Measurements from ENCODE around the gene VWCE.
"Not testable (repeated sequence)": the region's sequence is repeated elsewhere in the genome, so short reads cannot be mapped to it uniquely, and the experiment has no call there.

- TF ChIP-seq CTCF (IDR thresholded peaks at IDR 0.05); POLR2A (IDR thresholded peaks at IDR 0.05; ENCODE audit: low read depth); POLR2AphosphoS5 (IDR thresholded peaks at IDR 0.05); EP300 (IDR thresholded peaks at IDR 0.05): not testable (repeated sequence)
Observed at GRCh38 chr11:61245284-61245964, 49.7 kb downstream of the VWCE start.

All from esophagus muscularis mucosa (tissue), 4 donors.